Left ventricle myocardium inferior (tissue), 1 donor: Measurements from ENCODE around the gene DNAI2. TPM values are rescaled to one million over a fixed set of nuclear protein-coding genes. Genes with fewer than 3 reads are reported as not detected.

Experiments used
- DNase-seq: peaks from one replicate; pipeline ENCODE4 v3.0.0-alpha.2; 2020
- H3K27ac ChIP-seq: fragments of 200-600 bp; replicated peaks from 2 replicates; pipeline ENCODE4 v1.8.0; 2021
- H3K27me3 ChIP-seq: fragments of 200-600 bp; 2 replicates; pipeline ENCODE4 v1.8.0; 2021; ENCODE audit warnings: low read depth
- H3K36me3 ChIP-seq: fragments of 200-600 bp; 2 replicates; pipeline ENCODE4 v1.8.0; 2021
- H3K4me1 ChIP-seq: fragments of 200-600 bp; 2 replicates; pipeline ENCODE4 v1.8.0; 2021
- H3K4me3 ChIP-seq: fragments of 200-600 bp; 2 replicates; pipeline ENCODE4 v1.8.0; 2021; ENCODE audit warnings: mild to moderate bottlenecking, moderate library complexity
- H3K9me3 ChIP-seq: fragments of 200-600 bp; replicated peaks from 2 replicates; pipeline ENCODE4 v1.8.0; 2021
- intact Hi-C: fragments of 100-400 bp; cut with micrococcal nuclease; formaldehyde crosslinking; loops from one replicate; pipeline ENCODE4 v1.11.0; 2022
- total RNA-seq: library from RNA; stranded (reverse); fragmentation: NEBNext Ultra II Directional; extraction: Animal tissue kit (Norgen Biotek cat#: 25700); gene quantifications from one replicate; pipeline ENCODE4 v1.2.1, GENCODE V29; 2021
- TF ChIP-seq, protein P1 (sequence below): fragments of 200-600 bp; IDR thresholded peaks from 2 replicates; pipeline ENCODE4 v1.8.0; 2021; ENCODE audit warnings: antibody characterized with exemption, mild to moderate bottlenecking, borderline replicate concordance
- donor health status: DM: no; HTN: yes; CAD: no; lungs with severe emphysema.

DNAI2 gene
- total RNA-seq, 1 donor from 2014 or later, result not detected

DNA sequence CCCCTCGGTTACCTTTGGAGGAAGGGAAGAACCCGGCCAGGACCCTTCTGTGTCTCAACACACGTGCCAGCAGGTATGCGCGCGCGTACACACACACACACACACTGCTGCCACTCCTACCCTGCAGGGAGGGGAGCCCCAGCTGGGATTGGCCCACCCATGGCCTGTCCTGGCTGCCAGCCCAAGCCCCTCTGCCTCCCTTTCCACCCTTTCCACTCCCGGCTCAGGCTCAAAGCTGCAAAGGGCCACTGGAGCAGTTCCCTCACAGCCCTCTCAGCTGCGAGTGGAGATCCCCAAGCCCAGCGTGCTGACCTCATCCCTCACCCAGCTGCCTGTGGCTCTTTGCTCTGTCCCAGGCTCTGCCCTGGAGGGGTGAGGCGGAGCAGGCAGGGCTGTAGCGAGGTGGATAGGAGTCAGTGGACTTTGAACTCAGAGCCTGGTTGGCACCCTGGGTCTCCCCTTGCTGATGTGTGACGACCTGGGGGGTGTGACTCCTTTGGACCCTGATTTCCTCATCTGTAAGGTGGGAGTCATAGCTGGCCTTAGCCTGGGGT is 66.5 kb downstream of the DNAI2 start:
- intact Hi-C loops, result no loop called here
- H3K36me3 ChIP-seq, result no peaks in the 10 kb centered on the region
- no peaks in the 10 kb centered on the region for H3K9me3 ChIP-seq
- no peaks in the 10 kb centered on the region for H3K4me1 ChIP-seq
- TF ChIP-seq, protein P1, sequence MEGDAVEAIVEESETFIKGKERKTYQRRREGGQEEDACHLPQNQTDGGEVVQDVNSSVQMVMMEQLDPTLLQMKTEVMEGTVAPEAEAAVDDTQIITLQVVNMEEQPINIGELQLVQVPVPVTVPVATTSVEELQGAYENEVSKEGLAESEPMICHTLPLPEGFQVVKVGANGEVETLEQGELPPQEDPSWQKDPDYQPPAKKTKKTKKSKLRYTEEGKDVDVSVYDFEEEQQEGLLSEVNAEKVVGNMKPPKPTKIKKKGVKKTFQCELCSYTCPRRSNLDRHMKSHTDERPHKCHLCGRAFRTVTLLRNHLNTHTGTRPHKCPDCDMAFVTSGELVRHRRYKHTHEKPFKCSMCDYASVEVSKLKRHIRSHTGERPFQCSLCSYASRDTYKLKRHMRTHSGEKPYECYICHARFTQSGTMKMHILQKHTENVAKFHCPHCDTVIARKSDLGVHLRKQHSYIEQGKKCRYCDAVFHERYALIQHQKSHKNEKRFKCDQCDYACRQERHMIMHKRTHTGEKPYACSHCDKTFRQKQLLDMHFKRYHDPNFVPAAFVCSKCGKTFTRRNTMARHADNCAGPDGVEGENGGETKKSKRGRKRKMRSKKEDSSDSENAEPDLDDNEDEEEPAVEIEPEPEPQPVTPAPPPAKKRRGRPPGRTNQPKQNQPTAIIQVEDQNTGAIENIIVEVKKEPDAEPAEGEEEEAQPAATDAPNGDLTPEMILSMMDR, result no peak
- H3K27ac ChIP-seq, result no peak overlapping the region
- peaks cover 32% of the 10 kb centered on the region for H3K27me3 ChIP-seq
- H3K4me3 ChIP-seq, result no peak overlapping the region
- no peak for DNase-seq

DNA sequence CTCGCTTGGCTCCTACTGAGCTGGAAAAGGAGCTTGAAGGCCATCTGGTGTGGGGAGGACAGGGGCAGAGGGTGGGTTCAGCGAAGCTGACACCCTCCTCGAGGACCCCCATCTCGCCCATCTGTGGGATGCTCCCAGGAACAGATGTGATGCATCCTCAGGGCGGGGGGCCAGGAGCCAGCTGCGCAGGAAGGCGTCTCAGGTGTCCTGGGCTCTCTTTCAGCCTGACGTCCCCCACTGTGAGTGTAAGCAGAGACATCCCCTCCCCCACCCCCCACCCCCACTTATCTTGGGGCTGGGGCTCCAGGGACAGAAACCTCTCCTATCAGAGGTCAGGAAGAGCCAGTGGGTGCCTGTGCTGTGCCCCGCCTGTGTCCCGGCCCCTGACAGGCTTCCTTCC is 68.2 kb downstream of the DNAI2 start:
- no peak overlapping the region for H3K4me3 ChIP-seq
- TF ChIP-seq, protein P1, result no peak
- no peak for DNase-seq
- no peaks in the 10 kb centered on the region for H3K36me3 ChIP-seq
- H3K4me1 ChIP-seq, result no peaks in the 10 kb centered on the region
- H3K9me3 ChIP-seq, result no peaks in the 10 kb centered on the region
- intact Hi-C loops, result no loop called here
- peaks cover 32% of the 10 kb centered on the region for H3K27me3 ChIP-seq
- H3K27ac ChIP-seq, result no peak overlapping the region

DNA sequence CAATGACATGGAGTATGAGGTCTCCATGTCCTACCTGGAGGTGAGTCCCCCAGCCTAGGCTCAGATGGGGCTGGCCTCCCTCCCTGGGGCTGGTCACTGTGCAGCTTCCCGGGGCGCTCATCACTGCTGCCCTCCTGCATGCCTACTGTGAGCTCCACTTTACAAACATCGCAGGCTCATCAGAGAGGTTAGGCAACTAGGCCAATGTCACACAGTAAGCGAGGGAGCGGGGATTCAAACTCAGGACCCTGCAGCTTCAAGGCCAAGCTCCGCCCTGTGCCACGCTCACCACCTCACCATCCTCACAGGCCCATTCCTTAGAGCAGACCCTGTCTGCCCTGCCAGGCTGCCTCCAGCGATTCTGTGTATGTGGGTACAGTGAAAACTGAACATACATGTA is 69.1 kb downstream of the DNAI2 start:
- Histone ChIP-seq H3K4me3 (no peak overlapping the region), H3K27me3 (peaks cover 39% of the 10 kb centered on the region), H3K4me1 (no peaks in the 10 kb centered on the region), H3K36me3 (no peaks in the 10 kb centered on the region), H3K9me3 (no peaks in the 10 kb centered on the region), H3K27ac (no peak overlapping the region)
- TF ChIP-seq, protein P1, result no peak
- no peak for DNase-seq
- intact Hi-C loops, result no loop called here

DNA sequence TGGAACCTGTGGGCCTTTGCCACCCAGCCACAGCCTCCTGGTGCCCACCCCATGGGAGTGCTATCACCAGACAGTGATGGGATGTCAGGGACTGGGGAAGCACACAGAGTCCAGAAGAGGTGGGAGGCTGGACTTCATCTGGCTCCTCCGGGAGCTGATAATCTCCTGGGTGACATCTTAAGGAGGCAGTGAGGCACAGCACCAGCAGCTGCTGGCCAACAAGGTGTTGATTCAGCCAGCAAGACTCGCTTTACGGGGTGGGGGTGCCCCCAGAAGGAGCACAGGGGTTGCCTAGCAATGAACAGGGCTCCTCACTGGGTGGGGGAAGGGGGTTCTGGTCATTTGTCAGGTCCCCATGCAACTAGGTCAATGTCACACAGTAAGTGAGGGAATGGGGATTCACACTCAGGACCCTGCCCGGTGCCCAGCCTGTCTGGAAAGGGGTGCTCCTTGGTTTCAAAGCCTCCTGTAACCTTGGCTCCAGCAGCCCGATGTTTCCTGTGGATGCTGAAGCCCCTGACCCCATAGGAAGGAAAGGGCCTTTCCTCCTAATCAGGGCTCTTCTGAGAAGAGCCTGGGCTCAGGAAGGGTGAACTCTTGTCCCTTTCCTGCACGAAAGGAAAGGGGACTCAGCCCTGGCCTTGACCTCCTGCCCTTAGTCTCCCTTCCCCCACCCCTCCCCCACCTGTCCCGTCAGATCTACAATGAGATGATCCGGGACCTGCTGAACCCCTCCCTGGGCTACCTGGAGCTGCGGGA is 69.7 kb downstream of the DNAI2 start:
- H3K4me1 ChIP-seq, result no peaks in the 10 kb centered on the region
- peaks cover 45% of the 10 kb centered on the region for H3K27me3 ChIP-seq
- no peak for DNase-seq
- no peak overlapping the region for H3K4me3 ChIP-seq
- TF ChIP-seq, protein P1, result no peak
- no peaks in the 10 kb centered on the region for H3K36me3 ChIP-seq
- H3K9me3 ChIP-seq, result no peaks in the 10 kb centered on the region
- intact Hi-C loops, result no loop called here
- no peak overlapping the region for H3K27ac ChIP-seq

DNA sequence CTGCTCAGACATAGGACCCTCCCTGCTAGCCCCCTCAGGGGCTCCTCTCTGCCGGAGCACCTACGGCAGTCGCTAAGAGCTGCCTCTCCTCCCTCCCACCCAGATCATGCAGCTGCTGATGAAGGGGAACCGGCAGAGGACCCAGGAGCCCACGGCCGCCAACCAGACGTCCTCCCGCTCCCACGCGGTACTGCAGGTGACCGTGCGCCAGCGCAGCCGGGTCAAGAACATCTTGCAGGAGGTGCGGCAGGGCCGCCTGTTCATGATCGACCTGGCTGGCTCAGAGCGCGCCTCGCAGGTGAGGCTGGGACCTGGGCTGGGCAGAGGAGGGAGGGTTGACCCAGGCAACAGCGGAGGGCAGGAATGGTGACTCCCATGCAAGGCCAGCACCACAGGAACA is 70.6 kb downstream of the DNAI2 start:
- TF ChIP-seq, protein P1, result no peak
- Histone ChIP-seq H3K9me3 (no peaks in the 10 kb centered on the region), H3K27me3 (peaks cover 51% of the 10 kb centered on the region), H3K36me3 (no peaks in the 10 kb centered on the region), H3K4me1 (no peaks in the 10 kb centered on the region), H3K27ac (no peak overlapping the region), H3K4me3 (no peak overlapping the region)
- no peak for DNase-seq
- intact Hi-C loops, result no loop called here
